ENCODE results near the gene ZNF30.

The ZNF30 gene

GRCh38 chr19:34979819-34980640 is 53.3 kb downstream of the ZNF30 start:
- DNase-seq (ENCODE audit: insufficient read length, low spot score) (no peak), FAIRE-seq (no peak)
- TF ChIP-seq CTCF (IDR thresholded peaks at IDR 0.05; ENCODE audit: insufficient read depth, missing control alignments) = no peak

- no peak for FAIRE-seq
Measured at GRCh38 chr19:34982275-34982674, 55.6 kb downstream of the ZNF30 start.

DNA sequence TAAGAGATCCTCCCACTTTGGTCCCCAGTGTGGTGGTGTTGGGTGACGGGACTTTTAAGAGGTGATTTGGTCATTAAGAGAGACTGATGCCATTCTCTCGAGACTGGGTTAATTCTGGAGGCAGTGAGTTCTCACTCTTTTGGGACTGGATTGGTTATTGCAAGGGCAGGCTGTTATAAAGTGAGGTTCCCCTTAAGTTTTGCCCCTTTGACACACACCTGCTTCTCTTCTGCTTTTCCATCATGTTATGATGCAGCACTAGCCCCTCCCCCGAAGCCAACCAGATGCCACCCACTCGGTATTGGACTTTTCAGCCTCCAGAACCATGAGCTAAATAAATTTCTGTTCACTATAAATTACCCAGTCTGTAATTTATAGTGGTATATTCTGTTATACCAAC is 57.1 kb downstream of the ZNF30 start:
- DNase-seq (ENCODE audit: insufficient read length, low spot score) = no peak
- no peak for FAIRE-seq
- TF ChIP-seq CTCF (IDR thresholded peaks at IDR 0.05; ENCODE audit: insufficient read depth, missing control alignments) = no peak

More at GRCh38 chr19:34982275-34982674, 55.6 kb downstream of the ZNF30 start:
- no peak for DNase-seq (ENCODE audit: insufficient read length, low spot score)
- no peak for TF ChIP-seq CTCF (IDR thresholded peaks at IDR 0.05; ENCODE audit: insufficient read depth, missing control alignments)

GRCh38 chr19:34984287-34984686 is 57.6 kb downstream of the ZNF30 start:
- no peak for TF ChIP-seq CTCF (IDR thresholded peaks at IDR 0.05; ENCODE audit: insufficient read depth, missing control alignments)
- FAIRE-seq = no peak
- DNase-seq (ENCODE audit: insufficient read length, low spot score) = no peak

DNA sequence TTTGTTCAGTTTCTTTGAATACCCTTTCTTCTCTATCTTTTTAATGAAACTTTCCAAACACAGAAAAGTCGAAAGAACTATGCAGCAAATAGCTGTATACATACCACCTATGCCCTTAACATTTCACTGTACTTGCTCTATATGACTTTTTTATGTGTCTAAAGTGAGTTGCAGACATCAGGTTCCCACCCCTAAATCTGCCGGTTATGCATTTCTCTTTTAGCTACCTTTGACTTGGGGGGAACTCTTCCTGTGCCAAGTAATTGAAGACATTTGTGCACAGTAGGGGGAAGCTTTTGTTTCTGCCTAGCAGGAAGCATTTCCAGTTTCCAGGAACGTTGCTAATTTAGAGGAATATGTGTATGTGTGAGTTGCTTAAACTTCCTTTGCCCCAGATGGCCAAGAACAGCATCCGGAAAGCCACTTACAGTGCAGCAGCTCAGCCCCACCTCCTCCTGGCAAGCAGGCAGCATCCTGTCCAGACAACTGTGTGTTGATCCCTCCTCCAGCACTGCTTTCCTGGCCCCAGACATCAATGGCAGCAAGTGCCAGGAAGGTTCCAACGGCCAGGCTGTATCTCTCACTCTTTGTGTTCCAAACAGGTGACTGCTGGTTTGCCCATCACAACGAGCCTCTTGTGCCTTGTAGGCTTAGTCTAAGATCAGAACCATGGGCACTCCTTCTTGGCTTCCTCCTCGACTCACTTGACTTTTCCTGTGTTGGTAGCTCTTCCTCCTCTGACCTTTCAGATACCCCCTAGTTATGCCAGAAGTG is 58.7 kb downstream of the ZNF30 start:
- DNase-seq (ENCODE audit: insufficient read length, low spot score) = no peak
- no peak for TF ChIP-seq CTCF (IDR thresholded peaks at IDR 0.05; ENCODE audit: insufficient read depth, missing control alignments)
- FAIRE-seq = no peak

DNA sequence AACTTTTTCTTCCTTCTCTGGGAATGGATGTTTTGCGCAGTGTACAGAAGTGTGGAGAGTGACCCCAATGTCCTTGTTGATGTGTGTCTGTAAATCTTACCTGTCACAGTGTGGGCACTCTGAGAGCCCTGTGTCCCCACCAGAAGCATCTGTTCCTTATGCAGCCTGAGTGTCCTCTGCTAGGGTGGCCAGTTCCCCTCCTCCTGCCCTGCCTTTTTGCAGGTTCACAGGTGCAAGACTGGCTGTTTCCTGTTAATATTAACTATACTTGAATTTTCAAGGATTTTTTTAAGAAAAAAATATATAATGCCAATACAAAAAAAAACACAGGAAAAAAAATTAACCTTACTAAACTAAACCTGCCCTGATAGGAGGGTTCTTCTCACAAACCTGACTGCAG is 61.4 kb downstream of the ZNF30 start:
- DNase-seq (ENCODE audit: insufficient read length, low spot score) (no peak), FAIRE-seq (no peak)
- TF ChIP-seq CTCF (IDR thresholded peaks at IDR 0.05; ENCODE audit: insufficient read depth, missing control alignments) = no peak

DNA sequence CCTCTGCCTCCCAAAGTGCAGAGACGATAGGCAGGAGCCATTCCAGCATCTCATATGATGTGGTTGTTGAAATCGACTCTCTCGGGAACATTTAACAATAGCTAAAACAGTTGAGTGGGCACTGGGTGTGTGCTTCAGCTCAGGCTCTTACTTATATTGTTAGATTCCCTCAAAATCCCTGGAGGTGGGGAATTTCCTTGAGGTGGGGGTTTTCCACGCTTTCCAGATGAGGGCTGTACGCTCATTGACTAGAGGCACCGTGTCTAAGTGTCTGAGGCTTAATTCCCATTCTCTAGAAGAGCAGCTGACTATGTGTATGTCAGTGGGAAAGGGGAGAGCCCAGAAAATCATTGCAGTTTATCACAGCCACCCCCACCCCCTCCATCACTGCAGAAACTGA is 62.6 kb downstream of the ZNF30 start:
- no peak for TF ChIP-seq CTCF (IDR thresholded peaks at IDR 0.05; ENCODE audit: insufficient read depth, missing control alignments)
- DNase-seq (ENCODE audit: insufficient read length, low spot score) (no peak), FAIRE-seq (no peak)
